Inferior parietal cortex (tissue), 1 donor: Measurements from ENCODE around the gene GPN2.
"Not testable (repeated sequence)": the region's sequence is repeated elsewhere in the genome, so short reads cannot be mapped to it uniquely, and the experiment has no call there.

Experiments
- DNase-seq: peaks from one replicate; pipeline ENCODE4 v3.0.0-alpha.2; 2016; ENCODE audit errors: extremely low spot score

GPN2 gene

GRCh38 chr1:26900815-26901511 lies 10.9 kb upstream of the GPN2 start:
- DNase-seq = no peak

- peak; percentile 94 for DNase-seq
These were observed 10.1 kb upstream of the GPN2 start, which contains the start of gene GPATCH3 for GRCh38 chr1:26900001-26900814. Gene GPATCH3, minus strand, starts transcription at chr1:26900467. Its CDS starts 25 bp downstream, at chr1:26900442.

GRCh38 chr1:26897351-26897750 lies 7.3 kb upstream of the GPN2 start:
- DNase-seq = no peak

GRCh38 chr1:26894263-26894662 lies 4.2 kb upstream of the GPN2 start:
- no peak for DNase-seq

- no peak for DNase-seq
These were observed 349 bp upstream of the GPN2 start for GRCh38 chr1:26890467-26890796.

GRCh38 chr1:26888231-26888630 lies 1.9 kb downstream of the GPN2 start:
- no peak for DNase-seq

GRCh38 chr1:26887125-26887524 lies 3.0 kb downstream of the GPN2 start:
- no peak for DNase-seq

GRCh38 chr1:26882696-26883463 lies 7.2 kb downstream of the GPN2 start:
- no peak for DNase-seq

- DNase-seq = not testable (repeated sequence)
These were observed 8.5 kb downstream of the GPN2 start for GRCh38 chr1:26881611-26882010.

GRCh38 chr1:26879793-26880192 lies 10.3 kb downstream of the GPN2 start:
- DNase-seq = no peak

GRCh38 chr1:26877326-26877725 lies 12.8 kb downstream of the GPN2 start:
- DNase-seq = no peak

GRCh38 chr1:26874896-26875295 lies 15.2 kb downstream of the GPN2 start:
- DNase-seq = no peak

- DNase-seq = not testable (repeated sequence)
These were observed 17.0 kb downstream of the GPN2 start for GRCh38 chr1:26873097-26873496.

- peak; percentile 97 for DNase-seq
These were observed 25.2 kb downstream of the GPN2 start for GRCh38 chr1:26864610-26865480.

GRCh38 chr1:26863685-26864077 lies 26.4 kb downstream of the GPN2 start:
- no peak for DNase-seq

- no peak for DNase-seq
These were observed 27.1 kb downstream of the GPN2 start, which contains the start of gene SFN for GRCh38 chr1:26862781-26863684. Gene SFN, plus strand, starts transcription at chr1:26863149. Its CDS starts 64 bp downstream, at chr1:26863213.

- no peak for DNase-seq
These were observed 28.1 kb downstream of the GPN2 start for GRCh38 chr1:26861889-26862378.

GRCh38 chr1:26861286-26861701 lies 28.8 kb downstream of the GPN2 start:
- DNase-seq = no peak

GRCh38 chr1:26858891-26859640 lies 31.0 kb downstream of the GPN2 start:
- no peak for DNase-seq
